Activated naive CD4-positive, alpha-beta T cell treated with anti-CD3 and anti-CD28 coated beads, Interleukin-2, amount 10 ng/mL, durations not matched to agents 7 days and 5 days (primary cell): ENCODE data around the gene MAP4K3.
A peak's percentile ranks its signal among the peaks of the same experiment; 100 is the strongest.

ENCODE experiments used
- CTCF ChIA-PET: fragments of 350-600 bp; sonication (Branson Sonifier 250); formaldehyde crosslinking; loops from one replicate; lab custom pipeline; 2021; ENCODE audit warnings: antibody characterized with exemption; lab: Charles Lee
- DNase-seq: peaks from one replicate; pipeline ENCODE4 v3.0.0-alpha.2; 2020
- H3K27ac Mint-ChIP-seq: one replicate; pipeline ENCODE4 v1.8.0; 2021; ENCODE audit warnings: mild to moderate bottlenecking, moderate library complexity, mixed read lengths
- H3K27me3 Mint-ChIP-seq: one replicate; pipeline ENCODE4 v1.8.0; 2021; ENCODE audit warnings: mild to moderate bottlenecking, mixed read lengths
- H3K36me3 Mint-ChIP-seq: one replicate; pipeline ENCODE4 v1.8.0; 2021; ENCODE audit warnings: mixed read lengths
- H3K4me1 Mint-ChIP-seq: one replicate; pipeline ENCODE4 v1.8.0; 2021; ENCODE audit warnings: mixed read lengths
- H3K4me3 Mint-ChIP-seq: one replicate; pipeline ENCODE4 v1.8.0; 2021; ENCODE audit warnings: mild to moderate bottlenecking, moderate library complexity, mixed read lengths
- H3K9me3 Mint-ChIP-seq: one replicate; pipeline ENCODE4 v1.8.0; 2021; ENCODE audit warnings: mixed read lengths

Gene MAP4K3

GRCh38 chr2:39383146-39383545, 53.9 kb downstream of the MAP4K3 start:
- Mint-ChIP-seq H3K27me3 (no peaks in the 10 kb centered on the region), H3K4me3 (no peak overlapping the region), H3K27ac (no peak overlapping the region), H3K36me3 (peaks cover 1% of the 10 kb centered on the region), H3K4me1 (peaks cover 2% of the 10 kb centered on the region), H3K9me3 (peaks cover 2% of the 10 kb centered on the region)
- no peak for DNase-seq
- CTCF ChIA-PET, result no interaction called here

DNA sequence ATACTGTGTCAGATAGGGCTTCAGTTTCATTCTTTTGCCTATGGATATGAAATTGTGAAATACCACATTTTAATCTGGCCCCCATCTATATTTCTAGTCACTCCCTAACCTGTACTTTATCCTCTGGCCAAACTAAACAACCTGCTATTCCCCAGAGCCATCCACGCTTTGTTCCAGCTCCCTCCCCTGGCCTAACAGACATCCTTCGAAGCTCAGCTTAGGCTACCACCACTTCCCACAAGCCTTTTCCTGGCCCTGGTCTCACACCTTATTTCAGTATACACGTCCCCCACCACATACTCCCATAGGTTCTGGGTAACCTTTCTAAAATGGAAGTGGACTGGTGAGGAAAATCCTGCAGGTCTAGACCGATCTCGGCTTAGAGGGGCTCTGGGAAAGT, 55.4 kb downstream of the MAP4K3 start:
- Mint-ChIP-seq H3K4me1 (peaks cover 8% of the 10 kb centered on the region), H3K9me3 (peaks cover 2% of the 10 kb centered on the region), H3K27me3 (no peaks in the 10 kb centered on the region), H3K27ac (no peak overlapping the region), H3K36me3 (peaks cover 1% of the 10 kb centered on the region), H3K4me3 (no peak overlapping the region)
- CTCF ChIA-PET, result interaction anchor here (3.6 kb wide), 1 partner anchor 349 kb away, joined by 46 read pairs; no protein-coding TSS in a partner anchor
- DNase-seq, result no peak

DNA sequence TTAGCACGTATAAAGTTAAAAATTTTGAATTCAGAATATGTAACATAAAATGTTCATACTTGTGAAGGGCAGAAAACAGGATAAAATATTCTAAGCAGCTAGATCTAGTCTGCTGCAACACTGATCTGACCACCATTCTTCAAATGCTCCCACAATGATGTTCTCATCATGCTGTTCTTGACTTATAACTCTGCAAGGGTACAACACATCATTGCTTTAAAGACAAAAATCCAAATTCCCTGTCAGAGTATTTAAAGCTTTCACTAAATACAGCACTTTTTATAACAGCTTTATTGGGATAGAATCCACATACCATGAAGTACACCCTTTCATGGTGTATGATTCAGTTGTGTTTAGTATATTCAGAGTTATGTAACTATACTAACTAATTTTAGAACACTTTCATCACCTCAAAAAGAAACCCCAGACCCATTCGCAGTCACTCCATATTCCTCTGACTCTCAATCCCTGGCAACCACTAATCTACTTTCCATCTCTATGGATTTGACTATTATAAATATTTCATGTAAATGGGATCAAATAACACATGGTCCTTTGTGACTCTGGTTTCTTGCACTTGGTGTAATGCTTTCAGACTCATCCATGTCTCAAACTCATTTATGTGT, 56.4 kb downstream of the MAP4K3 start:
- H3K9me3 Mint-ChIP-seq, result peaks cover 2% of the 10 kb centered on the region
- H3K4me3 Mint-ChIP-seq, result no peak overlapping the region
- DNase-seq, result no peak
- H3K36me3 Mint-ChIP-seq, result peaks cover 3% of the 10 kb centered on the region
- H3K27me3 Mint-ChIP-seq, result no peaks in the 10 kb centered on the region
- CTCF ChIA-PET, result interaction anchor here (0.6 to 3.6 kb wide), 8 partner anchors 13 to 433 kb away, joined by 3 to 46 read pairs (median 4); partner anchors contain the start of gene MAP4K3
- H3K4me1 Mint-ChIP-seq, result peaks cover 8% of the 10 kb centered on the region
- H3K27ac Mint-ChIP-seq, result no peak overlapping the region

- no peak for DNase-seq
- Mint-ChIP-seq H3K9me3 (peaks cover 3% of the 10 kb centered on the region), H3K4me1 (peaks cover 8% of the 10 kb centered on the region), H3K27me3 (no peaks in the 10 kb centered on the region), H3K4me3 (no peak overlapping the region), H3K36me3 (peaks cover 6% of the 10 kb centered on the region), H3K27ac (no peak overlapping the region)
- CTCF ChIA-PET, result interaction anchor here (0.6 to 3.6 kb wide), 11 partner anchors 12 to 432 kb away, joined by 3 to 46 read pairs (median 4); partner anchors contain the start of gene MAP4K3
Measured at GRCh38 chr2:39379643-39380524, 57.2 kb downstream of the MAP4K3 start.

DNA sequence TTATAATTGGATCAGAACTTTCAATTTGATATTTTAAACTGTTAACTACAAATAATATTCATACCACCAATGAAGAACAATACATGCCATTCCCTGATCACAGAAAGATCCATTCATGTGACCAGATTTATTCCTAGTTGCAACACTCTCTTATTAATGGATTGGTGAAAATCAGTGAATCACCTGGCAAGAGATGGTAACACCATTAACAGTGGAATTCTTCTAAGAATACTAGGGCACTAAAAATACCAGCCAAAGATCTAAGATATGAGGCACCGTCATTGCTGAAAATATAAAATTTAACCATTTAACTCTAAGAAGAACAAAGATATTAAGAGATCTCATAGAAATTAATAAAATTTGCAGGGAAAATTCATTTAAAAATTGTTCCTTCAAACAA, 58.1 kb downstream of the MAP4K3 start:
- DNase-seq, result no peak
- H3K4me1 Mint-ChIP-seq, result peaks cover 8% of the 10 kb centered on the region
- no peak overlapping the region for H3K4me3 Mint-ChIP-seq
- CTCF ChIA-PET, result interaction anchor here (0.6 to 3.6 kb wide), 7 partner anchors 16 to 360 kb away, joined by 3 to 46 read pairs (median 4); partner anchors contain the start of gene MAP4K3
- no peaks in the 10 kb centered on the region for H3K27me3 Mint-ChIP-seq
- peaks cover 5% of the 10 kb centered on the region for H3K36me3 Mint-ChIP-seq
- H3K9me3 Mint-ChIP-seq, result peaks cover 3% of the 10 kb centered on the region
- no peak overlapping the region for H3K27ac Mint-ChIP-seq

- Mint-ChIP-seq H3K27ac (peak overlapping the region; percentile 2), H3K4me1 (peaks cover 8% of the 10 kb centered on the region), H3K36me3 (peaks cover 5% of the 10 kb centered on the region), H3K9me3 (peaks cover 6% of the 10 kb centered on the region), H3K27me3 (no peaks in the 10 kb centered on the region), H3K4me3 (no peak overlapping the region)
- CTCF ChIA-PET, result interaction anchor here (0.8 to 2.4 kb wide), 7 partner anchors 9 to 353 kb away, joined by 3 to 15 read pairs (median 4); no protein-coding TSS in a partner anchor
- no peak for DNase-seq
Measured at GRCh38 chr2:39377226-39377939, 59.7 kb downstream of the MAP4K3 start.

GRCh38 chr2:39375917-39376316, 61.2 kb downstream of the MAP4K3 start:
- H3K27ac Mint-ChIP-seq, result no peak overlapping the region
- no peak for DNase-seq
- peaks cover 8% of the 10 kb centered on the region for H3K4me1 Mint-ChIP-seq
- H3K27me3 Mint-ChIP-seq, result no peaks in the 10 kb centered on the region
- CTCF ChIA-PET, result interaction anchor here (2.4 kb wide), 1 partner anchor 7 kb away, joined by 15 read pairs; no protein-coding TSS in a partner anchor
- H3K4me3 Mint-ChIP-seq, result no peak overlapping the region
- H3K9me3 Mint-ChIP-seq, result peaks cover 9% of the 10 kb centered on the region
- H3K36me3 Mint-ChIP-seq, result peaks cover 5% of the 10 kb centered on the region

GRCh38 chr2:39373181-39373802, 63.8 kb downstream of the MAP4K3 start:
- peaks cover 5% of the 10 kb centered on the region for H3K36me3 Mint-ChIP-seq
- H3K9me3 Mint-ChIP-seq, result peaks cover 9% of the 10 kb centered on the region
- peaks cover 9% of the 10 kb centered on the region for H3K4me1 Mint-ChIP-seq
- H3K27me3 Mint-ChIP-seq, result no peaks in the 10 kb centered on the region
- no peak overlapping the region for H3K27ac Mint-ChIP-seq
- H3K4me3 Mint-ChIP-seq, result no peak overlapping the region
- DNase-seq, result no peak
- CTCF ChIA-PET, result interaction anchor here (1.9 kb wide), 1 partner anchor 358 kb away, joined by 6 read pairs; no protein-coding TSS in a partner anchor

DNA sequence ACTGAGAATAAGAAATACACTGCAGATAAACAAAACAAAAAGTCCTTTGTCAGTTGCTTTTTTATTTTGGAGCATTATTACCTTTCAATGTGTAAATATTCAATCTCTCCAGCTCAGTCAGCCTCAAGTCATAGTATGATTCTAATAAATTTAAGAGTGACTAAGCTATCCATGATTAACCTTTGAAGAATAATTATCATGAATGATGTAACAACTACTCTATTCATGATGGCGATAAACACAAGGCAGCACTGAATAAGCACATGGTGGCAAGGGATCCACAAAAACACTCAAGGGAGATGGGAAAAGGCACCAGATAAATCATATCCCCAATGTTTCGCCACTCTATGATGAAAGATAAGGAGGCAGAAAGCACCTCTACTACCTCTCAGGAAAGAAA, 67.0 kb downstream of the MAP4K3 start:
- Mint-ChIP-seq H3K27me3 (no peaks in the 10 kb centered on the region), H3K4me1 (peaks cover 6% of the 10 kb centered on the region), H3K36me3 (peaks cover under 1% of the 10 kb centered on the region), H3K9me3 (peaks cover 6% of the 10 kb centered on the region), H3K4me3 (no peak overlapping the region), H3K27ac (no peak overlapping the region)
- CTCF ChIA-PET, result interaction anchor here (2.8 kb wide), 1 partner anchor 7 kb away, joined by 15 read pairs; no protein-coding TSS in a partner anchor
- DNase-seq, result no peak

GRCh38 chr2:39368846-39369245, 68.2 kb downstream of the MAP4K3 start:
- Mint-ChIP-seq H3K27ac (no peak overlapping the region), H3K9me3 (peaks cover 6% of the 10 kb centered on the region), H3K4me3 (no peak overlapping the region), H3K36me3 (no peaks in the 10 kb centered on the region), H3K4me1 (peaks cover 6% of the 10 kb centered on the region), H3K27me3 (no peaks in the 10 kb centered on the region)
- DNase-seq, result no peak
- CTCF ChIA-PET, result interaction anchor here (2.8 kb wide), 1 partner anchor 8 kb away, joined by 15 read pairs; no protein-coding TSS in a partner anchor

DNA sequence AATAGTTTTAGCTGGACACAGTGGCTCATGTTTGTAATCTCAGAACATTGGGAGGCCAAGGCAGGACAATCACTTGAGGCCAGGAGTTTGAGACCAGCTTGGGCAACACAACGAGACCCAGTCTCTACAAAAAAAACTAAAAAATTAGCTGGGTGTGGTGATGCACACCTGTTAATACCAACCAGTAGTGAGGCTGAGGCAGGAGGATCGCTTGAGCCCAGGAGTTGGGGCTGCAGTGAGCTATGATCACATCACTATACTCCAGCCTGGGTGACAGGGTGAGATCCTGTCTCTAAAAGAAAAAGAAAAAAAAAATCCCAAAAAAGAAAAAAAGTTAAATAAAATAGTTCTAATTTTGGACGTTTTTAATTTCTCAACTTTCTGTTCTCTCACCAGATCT, 68.7 kb downstream of the MAP4K3 start:
- Mint-ChIP-seq H3K4me3 (no peak overlapping the region), H3K4me1 (peaks cover 6% of the 10 kb centered on the region), H3K9me3 (peaks cover 4% of the 10 kb centered on the region), H3K36me3 (no peaks in the 10 kb centered on the region), H3K27ac (no peak overlapping the region), H3K27me3 (no peaks in the 10 kb centered on the region)
- no peak for DNase-seq
- CTCF ChIA-PET, result interaction anchor here (2.8 kb wide), 1 partner anchor 9 kb away, joined by 15 read pairs; no protein-coding TSS in a partner anchor

- no peak for DNase-seq
Measured at GRCh38 chr2:39362595-39362994, 74.5 kb downstream of the MAP4K3 start.

GRCh38 chr2:39361511-39361910, 75.6 kb downstream of the MAP4K3 start:
- Mint-ChIP-seq H3K4me1 (no peaks in the 10 kb centered on the region), H3K4me3 (no peak overlapping the region), H3K27ac (no peak overlapping the region), H3K36me3 (peaks cover 17% of the 10 kb centered on the region), H3K27me3 (no peaks in the 10 kb centered on the region), H3K9me3 (peaks cover 26% of the 10 kb centered on the region)
- CTCF ChIA-PET, result no interaction called here
- no peak for DNase-seq

More at GRCh38 chr2:39362595-39362994, 74.5 kb downstream of the MAP4K3 start:
- no peaks in the 10 kb centered on the region for H3K4me1 Mint-ChIP-seq
- CTCF ChIA-PET, result no interaction called here
- peaks cover 26% of the 10 kb centered on the region for H3K9me3 Mint-ChIP-seq
- no peak overlapping the region for H3K4me3 Mint-ChIP-seq
- no peak overlapping the region for H3K27ac Mint-ChIP-seq
- H3K36me3 Mint-ChIP-seq, result peaks cover 17% of the 10 kb centered on the region
- no peaks in the 10 kb centered on the region for H3K27me3 Mint-ChIP-seq
